ENCODE data around the gene POLL.

The POLL gene

DNA sequence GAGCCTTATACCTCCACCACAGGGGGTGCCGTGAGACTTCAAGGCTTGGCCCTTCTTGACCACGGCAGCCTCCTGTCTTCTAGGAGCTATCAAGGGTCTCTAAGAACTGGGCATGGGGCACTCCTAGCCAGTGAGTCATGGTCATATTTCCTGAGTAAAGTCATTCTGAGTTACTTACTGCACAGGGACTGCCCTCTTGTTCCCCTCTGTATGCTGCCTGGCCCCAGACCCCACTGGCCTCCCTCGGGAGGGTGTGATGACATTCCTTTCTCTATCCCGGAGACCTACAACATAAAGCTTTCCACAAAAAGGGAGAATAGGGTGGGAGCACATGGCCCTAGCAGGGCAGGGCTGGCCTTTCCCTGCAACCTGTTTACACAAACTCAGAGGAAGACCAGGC, 21.4 kb upstream of the POLL start:
- Histone ChIP-seq H3K9ac (ENCODE audit: low read length) (no peak overlapping the region), H4K20me1 (ENCODE audit: low read depth, low read length) (no peaks in the 10 kb centered on the region), H3K4me3 (ENCODE audit: insufficient read depth, low read length, poor library complexity, severe bottlenecking) (no peak overlapping the region), H3F3A (ENCODE audit: insufficient read depth) (no peaks in the 10 kb centered on the region), H2AFZ (ENCODE audit: low read depth, low read length, severe bottlenecking) (no peak overlapping the region), H3K27me3 (ENCODE audit: low read length) (no peaks in the 10 kb centered on the region), H3K9me2 (replicated peaks; ENCODE audit: insufficient read depth, low read length) (no peaks in the 10 kb centered on the region), H3K27ac (ENCODE audit: low read depth, low read length) (no peak overlapping the region), H3K79me2 (ENCODE audit: insufficient read depth, low read length) (no peaks in the 10 kb centered on the region), H3K4me2 (ENCODE audit: low read depth, low read length, poor library complexity, severe bottlenecking) (no peak overlapping the region), H3K9me3 (ENCODE audit: insufficient read depth, low read length) (no peaks in the 10 kb centered on the region), H3K36me3 (ENCODE audit: low read length) (no peaks in the 10 kb centered on the region)
- TF ChIP-seq, protein P1, sequence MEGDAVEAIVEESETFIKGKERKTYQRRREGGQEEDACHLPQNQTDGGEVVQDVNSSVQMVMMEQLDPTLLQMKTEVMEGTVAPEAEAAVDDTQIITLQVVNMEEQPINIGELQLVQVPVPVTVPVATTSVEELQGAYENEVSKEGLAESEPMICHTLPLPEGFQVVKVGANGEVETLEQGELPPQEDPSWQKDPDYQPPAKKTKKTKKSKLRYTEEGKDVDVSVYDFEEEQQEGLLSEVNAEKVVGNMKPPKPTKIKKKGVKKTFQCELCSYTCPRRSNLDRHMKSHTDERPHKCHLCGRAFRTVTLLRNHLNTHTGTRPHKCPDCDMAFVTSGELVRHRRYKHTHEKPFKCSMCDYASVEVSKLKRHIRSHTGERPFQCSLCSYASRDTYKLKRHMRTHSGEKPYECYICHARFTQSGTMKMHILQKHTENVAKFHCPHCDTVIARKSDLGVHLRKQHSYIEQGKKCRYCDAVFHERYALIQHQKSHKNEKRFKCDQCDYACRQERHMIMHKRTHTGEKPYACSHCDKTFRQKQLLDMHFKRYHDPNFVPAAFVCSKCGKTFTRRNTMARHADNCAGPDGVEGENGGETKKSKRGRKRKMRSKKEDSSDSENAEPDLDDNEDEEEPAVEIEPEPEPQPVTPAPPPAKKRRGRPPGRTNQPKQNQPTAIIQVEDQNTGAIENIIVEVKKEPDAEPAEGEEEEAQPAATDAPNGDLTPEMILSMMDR (IDR thresholded peaks at IDR 0.05; ENCODE audit: insufficient read depth, low read length, poor library complexity, severe bottlenecking) = no peak
- TF ChIP-seq EZH2phosphoT487 (conservative IDR thresholded peaks at IDR 0.05; ENCODE audit: low read length) = no peak

DNA sequence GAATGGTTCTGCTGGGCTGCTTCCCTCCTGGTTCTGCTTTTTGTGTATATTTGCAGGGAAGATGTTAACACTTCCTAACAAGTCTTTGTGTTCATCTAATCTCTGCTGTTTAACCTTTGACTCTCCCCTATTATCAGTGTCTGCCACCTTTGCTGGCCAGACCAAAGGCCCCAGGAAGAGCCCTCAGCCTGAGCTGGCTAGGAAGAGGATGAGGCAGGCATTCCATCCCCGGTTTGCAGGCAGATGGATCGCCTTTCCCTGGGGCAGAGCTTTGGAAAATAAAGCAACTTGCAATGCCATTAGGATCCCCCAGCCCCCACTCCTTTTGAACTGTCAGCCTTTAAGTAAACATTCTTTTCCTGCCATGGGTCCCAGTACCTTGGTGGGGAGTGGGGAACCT, 19.1 kb upstream of the POLL start:
- Histone ChIP-seq H3K27ac (ENCODE audit: low read depth, low read length) (no peak overlapping the region), H4K20me1 (ENCODE audit: low read depth, low read length) (no peaks in the 10 kb centered on the region), H3K79me2 (ENCODE audit: insufficient read depth, low read length) (no peaks in the 10 kb centered on the region), H3K9ac (ENCODE audit: low read length) (no peak overlapping the region), H3K9me2 (replicated peaks; ENCODE audit: insufficient read depth, low read length) (no peaks in the 10 kb centered on the region), H3K36me3 (ENCODE audit: low read length) (no peaks in the 10 kb centered on the region), H2AFZ (ENCODE audit: low read depth, low read length, severe bottlenecking) (no peak overlapping the region), H3K4me3 (ENCODE audit: insufficient read depth, low read length, poor library complexity, severe bottlenecking) (no peak overlapping the region), H3F3A (ENCODE audit: insufficient read depth) (no peaks in the 10 kb centered on the region), H3K9me3 (ENCODE audit: insufficient read depth, low read length) (no peaks in the 10 kb centered on the region), H3K27me3 (ENCODE audit: low read length) (no peaks in the 10 kb centered on the region), H3K4me2 (ENCODE audit: low read depth, low read length, poor library complexity, severe bottlenecking) (no peak overlapping the region)
- TF ChIP-seq, protein P1 (IDR thresholded peaks at IDR 0.05; ENCODE audit: insufficient read depth, low read length, poor library complexity, severe bottlenecking) = no peak
- no peak for TF ChIP-seq EZH2phosphoT487 (conservative IDR thresholded peaks at IDR 0.05; ENCODE audit: low read length)

DNA sequence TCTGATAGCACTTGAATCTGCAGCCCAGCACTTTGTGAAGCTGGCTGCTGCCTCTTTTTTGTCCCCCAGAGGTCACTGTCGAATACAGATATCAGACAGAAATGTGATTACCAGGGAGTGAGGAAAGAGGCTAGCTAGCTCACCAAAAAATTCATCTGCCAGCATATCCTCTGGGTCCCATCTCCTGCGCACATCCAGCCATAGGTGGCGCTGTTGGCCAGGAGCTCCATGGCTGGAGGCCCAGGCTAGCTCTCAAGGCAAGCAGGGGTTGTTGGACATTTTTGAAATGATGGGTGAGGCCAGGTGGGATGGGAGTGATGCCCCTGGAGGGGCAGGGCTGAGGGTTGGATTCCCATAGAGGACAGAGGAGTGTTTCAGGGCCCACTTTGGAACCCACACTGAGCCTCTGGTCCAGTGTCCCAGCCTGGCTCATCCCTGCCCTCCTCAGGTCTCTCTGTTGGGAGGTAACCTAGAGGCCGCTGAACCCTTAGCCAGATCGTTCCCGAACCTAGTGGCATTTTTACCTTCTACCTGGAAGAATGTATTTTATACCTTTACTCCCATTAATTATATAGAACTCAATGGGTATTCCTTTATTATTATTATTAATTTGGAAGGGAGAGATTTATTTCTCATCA, 14.8 kb upstream of the POLL start:
- Histone ChIP-seq H3K27me3 (ENCODE audit: low read length) (no peaks in the 10 kb centered on the region), H3K27ac (ENCODE audit: low read depth, low read length) (no peak overlapping the region), H3K36me3 (ENCODE audit: low read length) (no peaks in the 10 kb centered on the region), H3K4me2 (ENCODE audit: low read depth, low read length, poor library complexity, severe bottlenecking) (no peak overlapping the region), H2AFZ (ENCODE audit: low read depth, low read length, severe bottlenecking) (no peak overlapping the region), H3K9me2 (replicated peaks; ENCODE audit: insufficient read depth, low read length) (no peaks in the 10 kb centered on the region), H4K20me1 (ENCODE audit: low read depth, low read length) (no peaks in the 10 kb centered on the region), H3K79me2 (ENCODE audit: insufficient read depth, low read length) (no peaks in the 10 kb centered on the region), H3K9me3 (ENCODE audit: insufficient read depth, low read length) (no peaks in the 10 kb centered on the region), H3K4me3 (ENCODE audit: insufficient read depth, low read length, poor library complexity, severe bottlenecking) (no peak overlapping the region), H3F3A (ENCODE audit: insufficient read depth) (no peaks in the 10 kb centered on the region), H3K9ac (ENCODE audit: low read length) (no peak overlapping the region)
- TF ChIP-seq, protein P1 (IDR thresholded peaks at IDR 0.05; ENCODE audit: insufficient read depth, low read length, poor library complexity, severe bottlenecking) = peak; percentile 98
- no peak for TF ChIP-seq EZH2phosphoT487 (conservative IDR thresholded peaks at IDR 0.05; ENCODE audit: low read length)

All from SU-DHL-6 (cell line).